Measurements from ENCODE around the gene ADTRP. TPM values are rescaled to one million over a fixed set of nuclear protein-coding genes. Genes with fewer than 3 reads are reported as not detected.

The ADTRP gene
- total and polyA plus RNA-seq, 2 of the 13 experiments (the other 11 are each of a cell fraction or from before 2014, with no cell fraction given) = not detected

DNA sequence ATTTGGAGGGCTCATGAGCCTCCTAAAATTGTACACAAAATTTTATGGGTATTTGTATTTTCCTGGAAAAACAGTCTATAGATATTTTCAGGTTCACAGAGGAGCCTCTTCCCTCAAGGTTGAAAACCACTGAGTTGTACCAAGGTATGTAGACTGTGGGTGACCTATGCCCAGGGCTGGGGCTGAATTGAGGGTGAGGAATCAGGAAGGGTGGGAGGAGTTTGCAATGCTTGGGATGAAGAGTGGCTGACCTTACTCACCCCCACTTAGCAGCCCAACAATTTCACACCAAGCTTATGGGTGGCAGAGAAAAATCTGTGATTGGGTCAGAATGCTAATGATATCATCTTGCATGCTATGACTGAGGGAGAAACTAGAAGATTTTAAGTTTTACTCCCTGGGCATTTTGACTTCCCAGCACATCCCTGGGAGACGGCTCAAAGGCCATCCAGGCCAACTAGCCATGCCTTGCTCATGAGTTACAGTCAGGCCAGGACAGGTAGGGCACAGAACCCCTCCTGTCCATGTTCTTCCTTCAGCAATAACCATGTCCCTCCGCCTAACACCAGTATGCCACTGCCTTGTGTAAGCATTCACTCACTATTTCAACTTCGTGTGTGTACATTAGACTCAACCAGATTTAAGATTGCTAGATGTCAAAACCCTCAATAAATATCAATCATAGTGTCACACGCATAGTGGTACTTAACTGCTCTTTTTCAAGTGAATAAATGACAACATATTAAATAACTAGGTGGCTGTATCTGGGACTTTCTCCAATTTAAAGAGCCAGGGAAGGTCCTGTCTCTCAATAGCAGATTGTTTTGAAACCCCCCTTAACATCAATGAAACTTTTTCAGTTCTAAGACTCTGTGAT lies 16.6 kb downstream of the ADTRP start:
- peaks cover 5% of the 10 kb centered on the region; the same call in 1 of the 2 replicates for H3K4me1 ChIP-seq (ENCODE audit: insufficient read depth, low read length)
- 23% methylated on average over 4 of the region's 4 CpGs for WGBS (ENCODE audit: low lambda C conversion rate)
- no peak overlapping the region for H3K4me3 ChIP-seq (replicated peaks in 1 of 3; ENCODE audit: insufficient read depth in 1 of 3, low read depth in 2 of 3, low read length in 3 of 3)
- H3K79me2 ChIP-seq (ENCODE audit: insufficient read depth, low read length) = no peaks in the 10 kb centered on the region
- no peaks in the 10 kb centered on the region for H3K9me3 ChIP-seq (ENCODE audit: low read length)
- H4K20me1 ChIP-seq (ENCODE audit: insufficient read depth, low read length) = no peaks in the 10 kb centered on the region
- ATAC-seq = no peak
- CTCF ChIA-PET (ENCODE audit: low intra/inter-chr PET ratio, low total read pairs) = no interaction called here
- H3K27ac ChIP-seq (ENCODE audit: extremely low read length, insufficient read depth, low read length) = no peak overlapping the region
- no peak for DNase-seq (ENCODE audit: low spot score)
- BruUV-seq (replicated peaks) = no TSS peak
- in situ Hi-C loops (cut with HindIII; ENCODE audit: extremely low pct_ligation_motif_present, low pct_unique_long_range_greater_than_20kb) (no loop called here), intact Hi-C loops (cut with micrococcal nuclease; ENCODE audit: unreplicated experiment) (no loop called here)
- H3K9ac ChIP-seq (ENCODE audit: insufficient read depth, low read depth, low read length) = no peak overlapping the region
- no peaks in the 10 kb centered on the region for H3K36me3 ChIP-seq (replicated peaks in 1 of 2; ENCODE audit: control insufficient read depth in 1 of 2, insufficient read depth in 2 of 2, low read length in 2 of 2)
- H3K4me2 ChIP-seq (ENCODE audit: low read depth, low read length) = no peak overlapping the region
- H3K27me3 ChIP-seq (ENCODE audit: control insufficient read depth in 1 of 2, insufficient read depth in 2 of 2, low read length in 2 of 2) = 0 out of 5 replicates have a peak, but pooled peaks cover 0 to 1% of the 10 kb centered on the region in 2 experiments
- no peak for TF ChIP-seq NR1H2 (CRISPR knock-in tag; IDR thresholded peaks at IDR 0.05; ENCODE audit: borderline replicate concordance, low read depth)
- no peak for TF ChIP-seq ZNF468 (CRISPR knock-in tag; IDR thresholded peaks at IDR 0.05)
- TF ChIP-seq SRSF9 (IDR thresholded peaks at IDR 0.05; ENCODE audit: borderline replicate concordance, insufficient read depth, low read depth, low read length, poor library complexity, severe bottlenecking) = no peak
- TF ChIP-seq CBX1 (IDR thresholded peaks at IDR 0.05; ENCODE audit: low read depth) = no peak
- no peak for TF ChIP-seq ZNF251 (CRISPR knock-in tag; IDR thresholded peaks at IDR 0.05)
- TF ChIP-seq, protein P1, sequence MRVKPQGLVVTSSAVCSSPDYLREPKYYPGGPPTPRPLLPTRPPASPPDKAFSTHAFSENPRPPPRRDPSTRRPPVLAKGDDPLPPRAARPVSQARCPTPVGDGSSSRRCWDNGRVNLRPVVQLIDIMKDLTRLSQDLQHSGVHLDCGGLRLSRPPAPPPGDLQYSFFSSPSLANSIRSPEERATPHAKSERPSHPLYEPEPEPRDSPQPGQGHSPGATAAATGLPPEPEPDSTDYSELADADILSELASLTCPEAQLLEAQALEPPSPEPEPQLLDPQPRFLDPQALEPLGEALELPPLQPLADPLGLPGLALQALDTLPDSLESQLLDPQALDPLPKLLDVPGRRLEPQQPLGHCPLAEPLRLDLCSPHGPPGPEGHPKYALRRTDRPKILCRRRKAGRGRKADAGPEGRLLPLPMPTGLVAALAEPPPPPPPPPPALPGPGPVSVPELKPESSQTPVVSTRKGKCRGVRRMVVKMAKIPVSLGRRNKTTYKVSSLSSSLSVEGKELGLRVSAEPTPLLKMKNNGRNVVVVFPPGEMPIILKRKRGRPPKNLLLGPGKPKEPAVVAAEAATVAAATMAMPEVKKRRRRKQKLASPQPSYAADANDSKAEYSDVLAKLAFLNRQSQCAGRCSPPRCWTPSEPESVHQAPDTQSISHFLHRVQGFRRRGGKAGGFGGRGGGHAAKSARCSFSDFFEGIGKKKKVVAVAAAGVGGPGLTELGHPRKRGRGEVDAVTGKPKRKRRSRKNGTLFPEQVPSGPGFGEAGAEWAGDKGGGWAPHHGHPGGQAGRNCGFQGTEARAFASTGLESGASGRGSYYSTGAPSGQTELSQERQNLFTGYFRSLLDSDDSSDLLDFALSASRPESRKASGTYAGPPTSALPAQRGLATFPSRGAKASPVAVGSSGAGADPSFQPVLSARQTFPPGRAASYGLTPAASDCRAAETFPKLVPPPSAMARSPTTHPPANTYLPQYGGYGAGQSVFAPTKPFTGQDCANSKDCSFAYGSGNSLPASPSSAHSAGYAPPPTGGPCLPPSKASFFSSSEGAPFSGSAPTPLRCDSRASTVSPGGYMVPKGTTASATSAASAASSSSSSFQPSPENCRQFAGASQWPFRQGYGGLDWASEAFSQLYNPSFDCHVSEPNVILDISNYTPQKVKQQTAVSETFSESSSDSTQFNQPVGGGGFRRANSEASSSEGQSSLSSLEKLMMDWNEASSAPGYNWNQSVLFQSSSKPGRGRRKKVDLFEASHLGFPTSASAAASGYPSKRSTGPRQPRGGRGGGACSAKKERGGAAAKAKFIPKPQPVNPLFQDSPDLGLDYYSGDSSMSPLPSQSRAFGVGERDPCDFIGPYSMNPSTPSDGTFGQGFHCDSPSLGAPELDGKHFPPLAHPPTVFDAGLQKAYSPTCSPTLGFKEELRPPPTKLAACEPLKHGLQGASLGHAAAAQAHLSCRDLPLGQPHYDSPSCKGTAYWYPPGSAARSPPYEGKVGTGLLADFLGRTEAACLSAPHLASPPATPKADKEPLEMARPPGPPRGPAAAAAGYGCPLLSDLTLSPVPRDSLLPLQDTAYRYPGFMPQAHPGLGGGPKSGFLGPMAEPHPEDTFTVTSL (CRISPR knock-in tag; IDR thresholded peaks at IDR 0.05; ENCODE audit: borderline replicate concordance) = no peak
- no peak for TF ChIP-seq SIN3A (IDR thresholded peaks at IDR 0.05; ENCODE audit: borderline replicate concordance, low read depth, low read length)
- no peak for TF ChIP-seq ZNF674 (CRISPR knock-in tag; IDR thresholded peaks at IDR 0.05; ENCODE audit: low read depth)
- no peak for TF ChIP-seq HMGA1 (CRISPR knock-in tag; conservative IDR thresholded peaks at IDR 0.05)
- TF ChIP-seq HMG20A (CRISPR knock-in tag; IDR thresholded peaks at IDR 0.05; ENCODE audit: borderline replicate concordance) = no peak
- no peak for TF ChIP-seq ATM (IDR thresholded peaks at IDR 0.05; ENCODE audit: borderline replicate concordance)
- TF ChIP-seq ZNF710 (CRISPR knock-in tag; IDR thresholded peaks at IDR 0.05; ENCODE audit: borderline replicate concordance) = no peak
- TF ChIP-seq, protein P2, sequence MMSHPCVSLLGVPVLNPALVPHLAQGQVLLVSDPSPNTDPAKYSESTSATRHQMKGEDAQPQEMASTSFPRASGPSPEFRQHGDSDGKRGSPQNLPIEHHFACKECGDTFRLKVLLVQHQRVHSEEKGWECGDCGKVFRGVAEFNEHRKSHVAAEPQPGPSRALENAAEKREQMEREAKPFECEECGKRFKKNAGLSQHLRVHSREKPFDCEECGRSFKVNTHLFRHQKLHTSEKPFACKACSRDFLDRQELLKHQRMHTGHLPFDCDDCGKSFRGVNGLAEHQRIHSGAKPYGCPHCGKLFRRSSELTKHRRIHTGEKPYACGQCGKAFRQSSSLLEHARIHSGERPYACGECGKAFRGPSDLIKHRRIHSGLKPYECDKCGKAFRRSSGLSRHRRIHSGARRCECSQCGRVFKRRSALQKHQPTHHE (CRISPR knock-in tag; IDR thresholded peaks at IDR 0.05; ENCODE audit: borderline replicate concordance) = no peak
- no peak for TF ChIP-seq ZC3H13 (CRISPR knock-in tag; IDR thresholded peaks at IDR 0.05)
- no peak for TF ChIP-seq ZNF549 (CRISPR knock-in tag; IDR thresholded peaks at IDR 0.05)
- no peak overlapping the region for H2AFZ ChIP-seq (ENCODE audit: low read length)
- no peak for FAIRE-seq
- POLR2A ChIA-PET = no interaction called here

Measured in HepG2 (cell line).